Activated B cell treated with CpG ODN at 0.5 μM for 24 hours (primary cell): ENCODE measurements around the gene RRP7A. TPM values are rescaled to one million over a fixed set of nuclear protein-coding genes. Genes with fewer than 3 reads are reported as not detected.
"Not testable (repeated sequence)": the region's sequence is repeated elsewhere in the genome, so short reads cannot be mapped to it uniquely, and the experiment has no call there.

Experiments
- ATAC-seq: fragments of 200-7000 bp; cut with Tn5 transposase; one replicate; pipeline ENCODE4 v1.10.0; 2021; ENCODE audit warnings: low read depth, mild to moderate bottlenecking, moderate library complexity
- CTCF ChIA-PET: fragments of 350-600 bp; sonication (Branson Sonifier 250); formaldehyde crosslinking; loops from one replicate; lab custom pipeline; 2021; ENCODE audit warnings: antibody characterized with exemption; lab: Charles Lee
- POLR2A ChIA-PET: fragments of 350-600 bp; sonication (Branson Sonifier 250); formaldehyde crosslinking; loops from one replicate; lab custom pipeline; 2021; ENCODE audit warnings: antibody characterized with exemption; lab: Charles Lee
- DNase-seq: peaks from one replicate; pipeline ENCODE4 v3.0.0; 2022
- H3K27ac Mint-ChIP-seq: one replicate; pipeline ENCODE4 v1.8.0; 2020; ENCODE audit warnings: mixed read lengths
- H3K27me3 Mint-ChIP-seq: one replicate; pipeline ENCODE4 v1.8.0; 2021; ENCODE audit warnings: mixed read lengths
- H3K36me3 Mint-ChIP-seq: one replicate; pipeline ENCODE4 v1.8.0; 2021; ENCODE audit warnings: low read depth, mixed read lengths
- H3K4me1 Mint-ChIP-seq: one replicate; pipeline ENCODE4 v1.8.0; 2021; ENCODE audit warnings: mixed read lengths
- H3K4me3 Mint-ChIP-seq: one replicate; pipeline ENCODE4 v1.8.0; 2020; ENCODE audit warnings: mild to moderate bottlenecking, mixed read lengths
- H3K9me3 Mint-ChIP-seq: one replicate; pipeline ENCODE4 v1.8.0; 2020; ENCODE audit warnings: mixed read lengths
- intact Hi-C: fragments of 100-400 bp; cut with micrococcal nuclease; formaldehyde crosslinking; loops from one replicate; pipeline ENCODE4 v1.15.1; 2024
- total RNA-seq: library from RNA; stranded (reverse); gene quantifications from 2 replicates; pipeline ENCODE4 v1.2.3, GENCODE V29; 2022
- TF ChIP-seq, protein P1 (sequence below): fragments of 200-600 bp; IDR thresholded peaks from one replicate; pipeline ENCODE4 v1.8.0; 2022; ENCODE audit warnings: antibody characterized with exemption, mild to moderate bottlenecking

RRP7A gene
- total RNA-seq, 1 donor from 2014 or later: 129 TPM

DNA sequence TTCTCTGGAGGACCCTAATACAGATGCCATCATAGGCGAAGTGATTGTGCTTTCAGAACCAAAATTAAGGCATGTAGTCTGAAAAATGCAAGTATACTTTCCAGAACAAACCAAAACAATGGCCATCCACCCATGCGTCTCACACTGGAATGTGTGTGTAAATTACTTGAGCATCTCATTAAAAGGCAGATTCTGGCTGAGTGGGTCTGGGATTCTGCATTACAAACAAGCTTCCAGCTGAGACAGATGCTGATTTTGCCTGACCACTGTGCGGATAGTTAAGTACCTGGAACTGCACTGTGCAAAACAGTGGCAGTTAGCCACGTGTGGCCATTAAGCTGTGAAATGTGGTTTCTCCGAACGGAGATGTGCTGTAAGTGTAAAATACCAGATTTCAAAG is 26.2 kb downstream of the RRP7A start:
- TF ChIP-seq, protein P1, sequence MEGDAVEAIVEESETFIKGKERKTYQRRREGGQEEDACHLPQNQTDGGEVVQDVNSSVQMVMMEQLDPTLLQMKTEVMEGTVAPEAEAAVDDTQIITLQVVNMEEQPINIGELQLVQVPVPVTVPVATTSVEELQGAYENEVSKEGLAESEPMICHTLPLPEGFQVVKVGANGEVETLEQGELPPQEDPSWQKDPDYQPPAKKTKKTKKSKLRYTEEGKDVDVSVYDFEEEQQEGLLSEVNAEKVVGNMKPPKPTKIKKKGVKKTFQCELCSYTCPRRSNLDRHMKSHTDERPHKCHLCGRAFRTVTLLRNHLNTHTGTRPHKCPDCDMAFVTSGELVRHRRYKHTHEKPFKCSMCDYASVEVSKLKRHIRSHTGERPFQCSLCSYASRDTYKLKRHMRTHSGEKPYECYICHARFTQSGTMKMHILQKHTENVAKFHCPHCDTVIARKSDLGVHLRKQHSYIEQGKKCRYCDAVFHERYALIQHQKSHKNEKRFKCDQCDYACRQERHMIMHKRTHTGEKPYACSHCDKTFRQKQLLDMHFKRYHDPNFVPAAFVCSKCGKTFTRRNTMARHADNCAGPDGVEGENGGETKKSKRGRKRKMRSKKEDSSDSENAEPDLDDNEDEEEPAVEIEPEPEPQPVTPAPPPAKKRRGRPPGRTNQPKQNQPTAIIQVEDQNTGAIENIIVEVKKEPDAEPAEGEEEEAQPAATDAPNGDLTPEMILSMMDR: no peak
- CTCF ChIA-PET: no interaction called here
- ATAC-seq (no peak), DNase-seq (no peak)
- H3K4me1 Mint-ChIP-seq: peaks cover 19% of the 10 kb centered on the region
- no peak overlapping the region for H3K4me3 Mint-ChIP-seq
- H3K27ac Mint-ChIP-seq: no peak overlapping the region
- H3K36me3 Mint-ChIP-seq: no peaks in the 10 kb centered on the region
- H3K9me3 Mint-ChIP-seq: no peaks in the 10 kb centered on the region
- no peaks in the 10 kb centered on the region for H3K27me3 Mint-ChIP-seq
- intact Hi-C loops: no loop called here
- POLR2A ChIA-PET: interaction anchor here (1.1 kb wide), 1 partner anchor 15 kb away, joined by 4 read pairs; no protein-coding TSS in a partner anchor

DNA sequence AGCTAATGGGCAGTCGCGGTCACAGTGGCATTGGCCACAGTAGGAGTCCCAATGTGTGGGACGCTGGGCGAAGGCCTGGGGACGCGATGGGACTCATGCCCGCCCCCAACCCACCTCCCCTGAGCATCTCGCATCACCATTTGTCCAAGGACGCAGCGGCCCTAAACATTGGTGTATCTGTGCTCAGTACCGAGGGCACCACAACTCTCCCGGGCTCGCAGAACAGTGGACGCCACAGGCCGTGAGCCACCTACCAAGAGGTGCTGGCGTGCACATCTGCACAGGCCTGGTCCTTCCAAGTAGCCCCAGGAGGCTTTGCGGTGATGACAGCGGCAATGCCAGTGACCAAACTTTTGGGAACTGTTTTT is 27.3 kb downstream of the RRP7A start:
- intact Hi-C loops: no loop called here
- ChIA-PET CTCF (interaction anchor here (0.7 kb wide), 1 partner anchor 393 kb away, joined by 4 read pairs; no protein-coding TSS in a partner anchor), POLR2A (no interaction called here)
- no peak overlapping the region for H3K4me3 Mint-ChIP-seq
- TF ChIP-seq, protein P1: no peak
- H3K4me1 Mint-ChIP-seq: peaks cover 19% of the 10 kb centered on the region
- H3K9me3 Mint-ChIP-seq: no peaks in the 10 kb centered on the region
- no peak for DNase-seq
- H3K27me3 Mint-ChIP-seq: no peaks in the 10 kb centered on the region
- no peak overlapping the region for H3K27ac Mint-ChIP-seq
- no peaks in the 10 kb centered on the region for H3K36me3 Mint-ChIP-seq
- no peak for ATAC-seq

DNA sequence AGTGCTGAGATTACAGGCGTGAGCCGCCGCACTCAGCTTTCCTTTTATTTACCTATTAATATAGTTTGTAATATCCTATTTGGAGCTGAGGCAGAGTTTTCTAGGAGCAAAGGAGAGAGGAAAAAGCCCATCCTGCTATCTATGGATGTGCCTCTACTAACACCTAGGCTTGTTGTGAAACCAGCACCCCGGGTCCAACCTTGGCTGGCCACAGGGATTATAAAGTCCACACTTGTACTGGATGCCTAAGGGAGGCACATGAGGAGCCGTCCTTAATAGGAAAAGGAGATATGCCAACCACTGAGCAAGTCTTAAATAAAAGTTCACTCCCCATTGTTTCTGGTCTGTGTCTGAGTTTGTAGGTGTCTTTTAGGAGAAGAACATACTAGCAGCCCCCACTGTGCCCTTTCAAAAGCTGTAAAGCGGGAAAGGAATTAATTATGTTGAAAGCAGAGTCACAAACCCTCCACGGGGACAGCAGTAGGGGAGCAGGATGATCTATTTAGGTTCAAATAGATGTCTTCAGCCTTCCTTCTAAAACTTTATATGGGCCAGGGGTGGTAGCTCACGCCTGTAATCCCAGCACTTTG is 29.3 kb downstream of the RRP7A start:
- no peaks in the 10 kb centered on the region for H3K9me3 Mint-ChIP-seq
- H3K4me1 Mint-ChIP-seq: peaks cover 9% of the 10 kb centered on the region
- ChIA-PET POLR2A (no interaction called here), CTCF (no interaction called here)
- no peak overlapping the region for H3K27ac Mint-ChIP-seq
- H3K4me3 Mint-ChIP-seq: no peak overlapping the region
- H3K36me3 Mint-ChIP-seq: no peaks in the 10 kb centered on the region
- ATAC-seq: no peak
- no peak for DNase-seq
- TF ChIP-seq, protein P1: no peak
- no peaks in the 10 kb centered on the region for H3K27me3 Mint-ChIP-seq
- intact Hi-C loops: no loop called here

DNA sequence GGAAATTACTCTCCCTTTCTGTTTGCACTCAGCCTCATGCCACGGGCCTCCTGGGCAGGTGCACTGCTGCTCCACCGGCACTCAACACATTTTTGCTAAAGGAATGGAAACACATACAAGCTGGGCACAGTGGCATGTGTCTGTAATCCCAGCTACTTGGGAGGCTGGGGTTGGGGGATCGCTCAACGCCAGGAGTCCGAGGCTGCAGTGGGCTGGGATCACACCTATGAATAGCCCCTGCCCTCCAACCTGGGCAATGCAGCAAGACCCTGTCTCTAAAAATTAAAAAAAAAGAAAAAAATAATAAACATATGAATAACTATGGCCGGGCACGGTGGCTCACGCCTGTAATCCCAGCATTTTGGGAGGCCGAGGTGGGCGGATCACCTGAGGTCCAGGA is 30.6 kb downstream of the RRP7A start:
- H3K4me3 Mint-ChIP-seq: no peak overlapping the region
- CTCF ChIA-PET: no interaction called here
- no peak overlapping the region for H3K27ac Mint-ChIP-seq

DNA sequence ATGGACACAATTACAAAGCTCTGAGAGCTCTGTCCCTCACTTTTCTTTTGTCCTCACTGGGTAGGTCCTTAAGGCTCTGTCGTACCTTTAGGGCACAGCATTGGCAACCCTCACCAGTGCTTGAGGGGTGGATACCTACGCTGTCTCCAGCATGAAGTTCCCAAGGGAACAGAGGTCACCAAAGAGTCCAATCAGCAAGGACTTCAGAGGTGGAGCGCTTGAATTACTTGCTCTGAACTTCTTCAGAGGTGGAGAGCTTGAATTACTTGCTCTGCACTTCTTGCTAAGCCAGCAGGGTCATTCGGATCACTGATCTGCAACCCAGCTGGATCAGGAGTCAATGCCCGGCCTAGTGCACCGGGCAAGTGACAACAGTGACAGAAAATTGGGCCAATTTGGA is 35.1 kb downstream of the RRP7A start:
- peaks cover under 1% of the 10 kb centered on the region for H3K4me1 Mint-ChIP-seq
- intact Hi-C loops: no loop called here
- ChIA-PET CTCF (interaction anchor here (1.2 kb wide), 1 partner anchor 11 kb away, joined by 4 read pairs; no protein-coding TSS in a partner anchor), POLR2A (no interaction called here)
- DNase-seq (no peak), ATAC-seq (no peak)
- H3K27ac Mint-ChIP-seq: no peak overlapping the region
- no peaks in the 10 kb centered on the region for H3K36me3 Mint-ChIP-seq
- H3K27me3 Mint-ChIP-seq: peaks cover 9% of the 10 kb centered on the region
- H3K4me3 Mint-ChIP-seq: no peak overlapping the region
- TF ChIP-seq, protein P1: no peak
- H3K9me3 Mint-ChIP-seq: no peaks in the 10 kb centered on the region

More for the DNA sequence above, 30.6 kb downstream of the RRP7A start:
- Mint-ChIP-seq H3K27me3 (peaks cover 2% of the 10 kb centered on the region), H3K4me1 (no peaks in the 10 kb centered on the region), H3K36me3 (no peaks in the 10 kb centered on the region), H3K9me3 (no peaks in the 10 kb centered on the region)
- DNase-seq: no peak
- POLR2A ChIA-PET: no interaction called here
- TF ChIP-seq, protein P1: no peak
- ATAC-seq: no peak
- intact Hi-C loops: no loop called here

DNA sequence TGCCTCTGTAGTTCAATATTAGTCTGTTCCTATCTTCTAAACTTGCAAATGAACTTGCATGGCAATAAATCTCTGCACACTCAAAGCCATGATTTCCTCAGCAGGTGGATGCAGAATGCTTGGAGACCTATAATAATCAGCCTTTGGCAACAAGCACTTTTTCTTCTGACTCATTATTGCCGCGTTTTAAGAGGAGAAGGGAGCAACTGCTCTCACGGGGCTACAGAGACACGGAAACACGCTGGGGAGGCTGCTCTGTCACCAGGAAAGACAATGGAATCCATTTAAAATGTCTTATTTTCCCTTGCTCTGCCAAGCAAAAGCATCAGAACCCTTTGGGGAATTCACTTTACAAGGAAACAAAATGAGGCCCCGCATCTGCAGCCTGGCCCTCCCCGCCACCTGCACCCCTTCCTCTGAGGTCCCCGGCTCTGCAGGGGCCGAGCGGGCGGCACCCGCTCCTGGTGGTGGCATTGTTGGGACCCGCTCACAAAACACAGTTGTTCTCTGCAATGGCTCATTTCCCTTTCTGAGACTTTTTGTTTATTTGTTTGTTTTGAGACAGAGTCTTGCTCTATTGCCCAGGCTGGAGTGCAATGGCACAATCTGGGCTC is 35.9 kb downstream of the RRP7A start:
- CTCF ChIA-PET: interaction anchor here (1.2 kb wide), 1 partner anchor 10 kb away, joined by 4 read pairs; no protein-coding TSS in a partner anchor
- ATAC-seq, intact Hi-C loops, H3K27ac Mint-ChIP-seq, POLR2A ChIA-PET, H3K4me3 Mint-ChIP-seq, H3K9me3 Mint-ChIP-seq, DNase-seq, H3K4me1 Mint-ChIP-seq, H3K36me3 Mint-ChIP-seq, H3K27me3 Mint-ChIP-seq: not testable (repeated sequence)
